Stimulated activated CD8-positive, alpha-beta memory T cell treated with anti-CD3 and anti-CD28 coated beads, Interleukin-7, amount 100 ng/mL, for 4 hours (primary cell): ENCODE measurements around the gene ENPEP.
A peak's percentile ranks its signal among the peaks of the same experiment; 100 is the strongest.
"Not testable (repeated sequence)": the region's sequence is repeated elsewhere in the genome, so short reads cannot be mapped to it uniquely, and the experiment has no call there.

Source experiments
- DNase-seq, 2 donors: peaks; one replicate each; pipeline ENCODE4 v3.0.0-alpha.2; 2020; ENCODE audit warnings: low read depth in 2 of 2

The ENPEP gene

GRCh38 chr4:110516106-110516922 is 40.4 kb downstream of the ENPEP start:
- DNase-seq = peak; percentile 46 to 59

- DNase-seq = no peak
Observed at GRCh38 chr4:110518889-110519490, 43.0 kb downstream of the ENPEP start.

- DNase-seq = no peak
Observed at GRCh38 chr4:110520886-110521285, 44.9 kb downstream of the ENPEP start.

GRCh38 chr4:110526589-110526988 is 50.6 kb downstream of the ENPEP start:
- DNase-seq = no peak

- DNase-seq = peak in 1 of 2 donors; percentile 3
Observed at GRCh38 chr4:110527156-110527555, 51.2 kb downstream of the ENPEP start.

- no peak for DNase-seq
Observed at GRCh38 chr4:110532901-110533589, 57.1 kb downstream of the ENPEP start.

- no peak for DNase-seq
Observed at GRCh38 chr4:110533590-110533910, 57.6 kb downstream of the ENPEP start.

- DNase-seq = no peak
Observed at GRCh38 chr4:110533940-110534339, 58.0 kb downstream of the ENPEP start.

GRCh38 chr4:110540581-110540980 is 64.6 kb downstream of the ENPEP start:
- DNase-seq = no peak

- DNase-seq = no peak
Observed at GRCh38 chr4:110540982-110541451, 65.1 kb downstream of the ENPEP start.

- DNase-seq = no peak
Observed at GRCh38 chr4:110543577-110543976, 67.6 kb downstream of the ENPEP start.

- no peak for DNase-seq
Observed at GRCh38 chr4:110544594-110544993, 68.6 kb downstream of the ENPEP start.

- no peak for DNase-seq
Observed at GRCh38 chr4:110550260-110550659, 74.3 kb downstream of the ENPEP start.

GRCh38 chr4:110553197-110553596 is 77.2 kb downstream of the ENPEP start:
- no peak for DNase-seq

- DNase-seq = no peak
Observed at GRCh38 chr4:110567214-110567613, 91.3 kb downstream of the ENPEP start.

GRCh38 chr4:110576696-110577095 is 100.7 kb downstream of the ENPEP start:
- DNase-seq = not testable (repeated sequence)

GRCh38 chr4:110586131-110586850 is 110.3 kb downstream of the ENPEP start:
- DNase-seq = no peak

- no peak for DNase-seq
Observed at GRCh38 chr4:110587666-110588285, 111.8 kb downstream of the ENPEP start.

GRCh38 chr4:110589297-110589696 is 113.3 kb downstream of the ENPEP start:
- no peak for DNase-seq

GRCh38 chr4:110595583-110595982 is 119.6 kb downstream of the ENPEP start:
- DNase-seq = no peak

- no peak for DNase-seq
Observed at GRCh38 chr4:110596431-110596830, 120.5 kb downstream of the ENPEP start.

GRCh38 chr4:110597582-110597981 is 121.6 kb downstream of the ENPEP start:
- DNase-seq = no peak
